ENCODE results near the gene TIE1. TPM values are rescaled to one million over a fixed set of nuclear protein-coding genes. Genes with fewer than 3 reads are reported as not detected.

TIE1 gene
- total and polyA plus RNA-seq, 2 of the 13 experiments (the other 11 are each of a cell fraction or from before 2014, with no cell fraction given): 0.58 to 0.84 TPM

GRCh38 chr1:43358746-43359693 lies 58.2 kb downstream of the TIE1 start, which contains the start of gene CDC20 (continued):
- TF ChIP-seq ZNF431 (CRISPR knock-in tag; IDR thresholded peaks at IDR 0.05; ENCODE audit: borderline replicate concordance, low read depth) (no peak; the same call in 1 of the 2 replicates), NR2C2 (CRISPR knock-in tag; IDR thresholded peaks at IDR 0.05; ENCODE audit: borderline replicate concordance) (peak; percentile 30; the same call in 1 of the 2 replicates), NR2F6 (IDR thresholded peaks at IDR 0.05) (no peak), NR2F6 (CRISPR knock-in tag; IDR thresholded peaks at IDR 0.05) (no peak), NCOA5 (CRISPR knock-in tag; IDR thresholded peaks at IDR 0.05) (no peak), HNRNPK (IDR thresholded peaks at IDR 0.05; ENCODE audit: low read depth, low read length, poor library complexity, severe bottlenecking) (no peak), ZNF124 (CRISPR knock-in tag; IDR thresholded peaks at IDR 0.05) (no peak), PRDM4 (CRISPR knock-in tag; IDR thresholded peaks at IDR 0.05; ENCODE audit: borderline replicate concordance) (no peak), POLR2G (IDR thresholded peaks at IDR 0.05; ENCODE audit: low read depth, low read length) (peak; percentile 77), ATRX (CRISPR knock-in tag; IDR thresholded peaks at IDR 0.05; ENCODE audit: borderline replicate concordance) (no peak), TFDP2 (CRISPR knock-in tag; IDR thresholded peaks at IDR 0.05) (peak; percentile 98), ZNF556 (CRISPR knock-in tag; IDR thresholded peaks at IDR 0.05; ENCODE audit: borderline replicate concordance) (no peak), XBP1 (CRISPR knock-in tag; IDR thresholded peaks at IDR 0.05) (0 out of 2 replicates have a peak, but pooled peaks have one; percentile 14), ERF (CRISPR knock-in tag; IDR thresholded peaks at IDR 0.05) (0 out of 2 replicates have a peak, but pooled peaks have one; percentile 8), TCF7L2 (IDR thresholded peaks at IDR 0.05; ENCODE audit: low read depth, low read length) (no peak), CBX2 (IDR thresholded peaks at IDR 0.05; ENCODE audit: low read depth, low read length) (no peak), CBX2 (CRISPR knock-in tag; IDR thresholded peaks at IDR 0.05; ENCODE audit: low read depth) (no peak), CHD4 (IDR thresholded peaks at IDR 0.05; ENCODE audit: borderline replicate concordance, low read length) (no peak), POLR2AphosphoS5 (IDR thresholded peaks at IDR 0.05; ENCODE audit: low read depth, low read length) (peak; percentile 72), ZBTB8A (CRISPR knock-in tag; IDR thresholded peaks at IDR 0.05; ENCODE audit: borderline replicate concordance, low read depth) (no peak), ZNF136 (CRISPR knock-in tag; IDR thresholded peaks at IDR 0.05; ENCODE audit: low read depth) (no peak), MLXIP (CRISPR knock-in tag; IDR thresholded peaks at IDR 0.05; ENCODE audit: borderline replicate concordance) (no peak; the same call in 1 of the 2 replicates), ZSCAN21 (CRISPR knock-in tag; IDR thresholded peaks at IDR 0.05; ENCODE audit: borderline replicate concordance) (no peak), XRCC5 (optimal IDR thresholded peaks at IDR 0.05; ENCODE audit: low read length) (no peak)

All from HepG2 (cell line).